SK-N-SH (cell line): Measurements from ENCODE around the gene SMIM44.

Experiments used
- CHD2 ChIP-seq: fragments of 150-350 bp; IDR thresholded peaks from 2 replicates; pipeline ENCODE4 v1.6.1; 2018; ENCODE audit warnings: low read length; ENCODE audit not compliant: partially characterized antibody
- CTCF ChIP-seq: fragments of 200-600 bp; sonication (generic); IDR thresholded peaks from 2 replicates; pipeline ENCODE4 v1.6.1; 2017; ENCODE audit warnings: antibody characterized with exemption, mild to moderate bottlenecking, moderate library complexity
- EZH2phosphoT487 ChIP-seq: fragments of 200-600 bp; sonication (generic); IDR thresholded peaks from 2 replicates; pipeline ENCODE4 v1.6.1; 2017; ENCODE audit warnings: low read depth, mixed run types, mild to moderate bottlenecking, antibody characterized with exemption, moderate library complexity, borderline replicate concordance
- FOSL2 ChIP-seq: IDR thresholded peaks from 2 replicates; pipeline ENCODE4 v1.4.0; 2012; ENCODE audit warnings: low read depth, mild to moderate bottlenecking, moderate library complexity, borderline replicate concordance
- GABPA ChIP-seq: IDR thresholded peaks from 2 replicates; pipeline ENCODE4 v1.4.0; 2012; ENCODE audit warnings: low read depth, mild to moderate bottlenecking
- JUND ChIP-seq: IDR thresholded peaks from 2 replicates; pipeline ENCODE4 v1.4.0; 2012
- MXI1 ChIP-seq: IDR thresholded peaks from 2 replicates; pipeline ENCODE4 v1.6.1; 2012; ENCODE audit warnings: mild to moderate bottlenecking, low read depth, low read length, improper control_type of control experiment
- REST ChIP-seq: IDR thresholded peaks from 2 replicates; pipeline ENCODE4 v1.6.1; 2012; ENCODE audit warnings: mild to moderate bottlenecking, low read depth, low read length, moderate library complexity
- SIN3A ChIP-seq: IDR thresholded peaks from 2 replicates; pipeline ENCODE4 v1.6.1; 2012; ENCODE audit warnings: low read depth, mild to moderate bottlenecking, low read length, moderate library complexity, borderline replicate concordance
- SMC3 ChIP-seq: IDR thresholded peaks from 2 replicates; pipeline ENCODE4 v1.6.1; 2012; ENCODE audit warnings: low read depth, low read length, improper control_type of control experiment
- TAF1 ChIP-seq: IDR thresholded peaks from 2 replicates; pipeline ENCODE4 v1.6.1; 2012; ENCODE audit warnings: low read depth, mild to moderate bottlenecking, low read length, moderate library complexity, borderline replicate concordance
- USF1 ChIP-seq: IDR thresholded peaks from 2 replicates; pipeline ENCODE4 v1.4.0; 2012; ENCODE audit warnings: low read depth, borderline replicate concordance
- USF2 ChIP-seq: fragments of 150-350 bp; IDR thresholded peaks from 2 replicates; pipeline ENCODE4 v1.6.1; 2017; ENCODE audit warnings: antibody characterized with exemption, low read length, low read depth, borderline replicate concordance
- YY1 ChIP-seq: IDR thresholded peaks from 2 replicates; pipeline ENCODE4 v1.4.0; 2012; ENCODE audit warnings: low read depth, mild to moderate bottlenecking

GRCh38 chr19:3458229-3459088, 24.8 kb downstream of the SMIM44 start:
- no peak for TF ChIP-seq REST
- TF ChIP-seq MXI1 = no peak
- no peak for TF ChIP-seq FOSL2
- TF ChIP-seq SIN3A = no peak
- no peak for TF ChIP-seq CTCF
- TF ChIP-seq GABPA = no peak
- TF ChIP-seq EZH2phosphoT487 = no peak
- no peak for TF ChIP-seq JUND
- TF ChIP-seq USF1 = no peak
- no peak for TF ChIP-seq CHD2
- no peak for TF ChIP-seq YY1
- TF ChIP-seq SMC3 = no peak
- no peak for TF ChIP-seq USF2
- no peak for TF ChIP-seq TAF1
